NT2/D1 (cell line): ENCODE measurements around the gene SINHCAF.
"Not testable (repeated sequence)": the region's sequence is repeated elsewhere in the genome, so short reads cannot be mapped to it uniquely, and the experiment has no call there.

Source experiments
- DNase-seq: peaks from one replicate; pipeline ENCODE4 v3.0.0-alpha.2; 2011; ENCODE audit warnings: low read depth, low spot score
- H3K27me3 ChIP-seq: 2 replicates; pipeline ENCODE4 v1.6.0; 2011; ENCODE audit warnings: mild to moderate bottlenecking; ENCODE audit not compliant: insufficient read length, insufficient read depth
- H3K36me3 ChIP-seq: 2 replicates; pipeline ENCODE4 v1.6.1; 2011; ENCODE audit warnings: mild to moderate bottlenecking, low read length, mixed read lengths; ENCODE audit not compliant: insufficient read depth, insufficient read length
- H3K4me1 ChIP-seq: 2 replicates; pipeline ENCODE4 v1.5.1; 2011; ENCODE audit not compliant: insufficient read depth, insufficient read length
- H3K4me3 ChIP-seq: 2 replicates; pipeline ENCODE4 v1.5.1; 2011; ENCODE audit warnings: low read depth; ENCODE audit not compliant: insufficient read length
- H3K9ac ChIP-seq: 2 replicates; pipeline ENCODE4 v1.6.0; 2011; ENCODE audit warnings: low read depth; ENCODE audit not compliant: insufficient read length
- H3K9me3 ChIP-seq: 2 replicates; pipeline ENCODE4 v1.5.1; 2011; ENCODE audit warnings: mild to moderate bottlenecking, low read length; ENCODE audit not compliant: insufficient read depth
- SUZ12 ChIP-seq: IDR thresholded peaks from 2 replicates; pipeline ENCODE4 v1.6.1; 2011; ENCODE audit not compliant: insufficient read length, insufficient read depth; ENCODE audit errors: extremely low read depth
- YY1 ChIP-seq: IDR thresholded peaks from 2 replicates; pipeline ENCODE4 v1.6.1; 2011; ENCODE audit not compliant: insufficient read length, insufficient read depth
- ZNF274 ChIP-seq: IDR thresholded peaks from 2 replicates; pipeline ENCODE4 v1.6.1; 2011; ENCODE audit warnings: mild to moderate bottlenecking, low read depth, low read length

Gene SINHCAF

GRCh38 chr12:31274520-31275300, 51.2 kb downstream of the SINHCAF start:
- no peaks in the 10 kb centered on the region for H3K27me3 ChIP-seq
- no peak overlapping the region for H3K9ac ChIP-seq
- TF ChIP-seq YY1 = no peak
- no peak for TF ChIP-seq SUZ12
- no peak for TF ChIP-seq ZNF274
- no peaks in the 10 kb centered on the region for H3K9me3 ChIP-seq
- H3K36me3 ChIP-seq = peaks cover 34% of the 10 kb centered on the region
- DNase-seq = no peak
- H3K4me1 ChIP-seq = peaks cover 6% of the 10 kb centered on the region
- no peak overlapping the region for H3K4me3 ChIP-seq

GRCh38 chr12:31273794-31274193, 52.2 kb downstream of the SINHCAF start:
- H3K9ac ChIP-seq, H3K9me3 ChIP-seq, H3K27me3 ChIP-seq, H3K4me1 ChIP-seq, DNase-seq, H3K4me3 ChIP-seq: not testable (repeated sequence)
- peaks cover 25% of the 10 kb centered on the region for H3K36me3 ChIP-seq

- Histone ChIP-seq H3K36me3 (peaks cover 19% of the 10 kb centered on the region), H3K4me3 (no peak overlapping the region), H3K9ac (no peak overlapping the region), H3K9me3 (no peaks in the 10 kb centered on the region), H3K27me3 (no peaks in the 10 kb centered on the region), H3K4me1 (no peaks in the 10 kb centered on the region)
- no peak for DNase-seq
- TF ChIP-seq ZNF274 (no peak), YY1 (no peak), SUZ12 (no peak)
These were observed 53.2 kb downstream of the SINHCAF start for GRCh38 chr12:31272607-31273225.

- no peak overlapping the region for H3K4me3 ChIP-seq
- H3K9ac ChIP-seq = no peak overlapping the region
- no peaks in the 10 kb centered on the region for H3K27me3 ChIP-seq
- H3K4me1 ChIP-seq = peaks cover 4% of the 10 kb centered on the region
- TF ChIP-seq ZNF274 (no peak), YY1 (no peak), SUZ12 (no peak)
- H3K9me3 ChIP-seq = no peaks in the 10 kb centered on the region
- DNase-seq = no peak
- H3K36me3 ChIP-seq = peaks cover 4% of the 10 kb centered on the region
These were observed 58.0 kb downstream of the SINHCAF start for GRCh38 chr12:31267966-31268365.

- H3K4me3 ChIP-seq = no peak overlapping the region
- no peak for DNase-seq
- no peaks in the 10 kb centered on the region for H3K9me3 ChIP-seq
- H3K36me3 ChIP-seq = no peaks in the 10 kb centered on the region
- no peaks in the 10 kb centered on the region for H3K27me3 ChIP-seq
- peaks cover 4% of the 10 kb centered on the region for H3K4me1 ChIP-seq
- no peak overlapping the region for H3K9ac ChIP-seq
- TF ChIP-seq YY1 = no peak
- no peak for TF ChIP-seq ZNF274
- TF ChIP-seq SUZ12 = no peak
These were observed 60.2 kb downstream of the SINHCAF start for GRCh38 chr12:31265722-31266121.

- no peak overlapping the region for H3K9ac ChIP-seq
- TF ChIP-seq YY1 (no peak), SUZ12 (no peak), ZNF274 (no peak)
- H3K36me3 ChIP-seq = no peaks in the 10 kb centered on the region
- peaks cover 4% of the 10 kb centered on the region for H3K4me1 ChIP-seq
- DNase-seq = no peak
- no peaks in the 10 kb centered on the region for H3K27me3 ChIP-seq
- no peak overlapping the region for H3K4me3 ChIP-seq
- no peaks in the 10 kb centered on the region for H3K9me3 ChIP-seq
These were observed 62.3 kb downstream of the SINHCAF start for GRCh38 chr12:31263661-31264060.

- peaks cover 4% of the 10 kb centered on the region for H3K4me1 ChIP-seq
- DNase-seq = no peak
These were observed 64.2 kb downstream of the SINHCAF start for GRCh38 chr12:31261744-31262143.

More at GRCh38 chr12:31261744-31262143, 64.2 kb downstream of the SINHCAF start:
- no peaks in the 10 kb centered on the region for H3K36me3 ChIP-seq
- TF ChIP-seq ZNF274 (no peak), YY1 (no peak), SUZ12 (no peak)
- H3K9ac ChIP-seq = no peak overlapping the region
- no peaks in the 10 kb centered on the region for H3K27me3 ChIP-seq
- H3K4me3 ChIP-seq = no peak overlapping the region
- no peaks in the 10 kb centered on the region for H3K9me3 ChIP-seq
